ENCODE measurements around the gene TJP1.
A peak's percentile ranks its signal among the peaks of the same experiment; 100 is the strongest.
"Not testable (repeated sequence)": the region's sequence is repeated elsewhere in the genome, so short reads cannot be mapped to it uniquely, and the experiment has no call there.

Gene TJP1

DNA sequence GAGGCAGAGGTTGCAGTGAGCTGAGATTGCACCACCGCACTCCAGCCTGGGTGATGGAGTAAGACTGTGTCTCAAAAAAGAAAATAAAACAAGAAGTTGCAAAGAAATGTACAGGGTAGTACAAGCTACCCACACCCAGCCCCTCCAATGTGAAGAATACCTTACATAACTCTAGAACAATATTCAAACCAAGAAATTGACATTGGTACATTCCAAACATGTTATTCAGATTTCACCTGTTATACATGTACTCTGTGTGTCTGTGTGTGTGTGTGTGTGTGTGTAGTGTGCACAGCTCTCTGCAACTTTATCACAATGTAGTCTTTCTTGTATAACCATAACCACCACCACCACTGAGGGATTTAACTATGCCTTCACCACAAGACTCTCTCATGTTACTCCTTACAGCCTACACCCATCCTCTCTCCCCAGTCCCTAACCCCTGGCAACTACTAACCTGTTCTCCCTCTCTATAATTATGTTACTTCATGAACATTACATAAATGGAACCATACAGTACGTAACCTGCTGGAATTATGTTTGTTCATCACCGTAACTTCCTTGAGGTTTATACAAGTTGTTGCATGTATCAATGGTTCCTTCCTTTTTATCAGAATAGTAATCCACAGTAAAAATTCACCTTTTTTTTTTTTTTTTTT lies 16.2 kb upstream of the TJP1 start:
- no peak for DNase-seq

DNA sequence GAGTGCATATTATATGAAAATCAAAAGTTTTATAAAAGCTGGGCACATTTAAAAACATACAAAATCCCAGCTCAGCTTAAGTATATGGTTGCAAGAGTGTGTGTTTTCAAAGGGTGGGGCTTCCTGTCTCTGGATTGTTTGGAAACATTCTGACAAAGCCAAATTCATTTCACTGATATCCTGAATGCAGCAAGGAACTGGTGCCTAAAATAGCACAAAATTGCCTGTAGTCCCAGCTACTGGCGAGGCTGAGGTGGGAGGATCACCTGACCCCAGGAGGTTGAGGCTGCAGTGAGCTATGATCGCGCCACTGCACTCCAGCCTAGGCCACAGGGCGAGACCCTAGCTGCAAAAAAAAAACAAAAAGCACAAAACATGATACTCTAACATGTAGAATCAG lies 13.0 kb upstream of the TJP1 start:
- no peak for DNase-seq

DNA sequence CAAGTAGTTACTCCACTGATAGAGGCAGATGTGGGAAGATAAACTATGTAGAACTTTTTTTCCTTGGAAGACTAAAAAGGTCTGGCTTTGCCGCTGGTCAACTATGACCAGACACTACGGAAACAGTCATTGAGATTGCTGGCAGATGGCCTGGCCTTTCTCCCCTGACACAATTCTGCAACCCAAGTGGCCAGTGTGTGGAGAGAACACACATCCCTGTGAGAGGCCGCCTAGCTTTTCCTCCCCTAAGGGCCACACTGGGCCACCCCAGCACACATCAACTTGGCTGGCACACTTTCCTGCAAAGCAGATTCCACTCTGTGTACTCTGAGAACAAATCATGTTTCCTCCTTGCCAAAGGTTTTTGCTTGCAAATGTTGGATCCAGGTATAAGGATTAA lies 10.4 kb upstream of the TJP1 start:
- DNase-seq: no peak

DNA sequence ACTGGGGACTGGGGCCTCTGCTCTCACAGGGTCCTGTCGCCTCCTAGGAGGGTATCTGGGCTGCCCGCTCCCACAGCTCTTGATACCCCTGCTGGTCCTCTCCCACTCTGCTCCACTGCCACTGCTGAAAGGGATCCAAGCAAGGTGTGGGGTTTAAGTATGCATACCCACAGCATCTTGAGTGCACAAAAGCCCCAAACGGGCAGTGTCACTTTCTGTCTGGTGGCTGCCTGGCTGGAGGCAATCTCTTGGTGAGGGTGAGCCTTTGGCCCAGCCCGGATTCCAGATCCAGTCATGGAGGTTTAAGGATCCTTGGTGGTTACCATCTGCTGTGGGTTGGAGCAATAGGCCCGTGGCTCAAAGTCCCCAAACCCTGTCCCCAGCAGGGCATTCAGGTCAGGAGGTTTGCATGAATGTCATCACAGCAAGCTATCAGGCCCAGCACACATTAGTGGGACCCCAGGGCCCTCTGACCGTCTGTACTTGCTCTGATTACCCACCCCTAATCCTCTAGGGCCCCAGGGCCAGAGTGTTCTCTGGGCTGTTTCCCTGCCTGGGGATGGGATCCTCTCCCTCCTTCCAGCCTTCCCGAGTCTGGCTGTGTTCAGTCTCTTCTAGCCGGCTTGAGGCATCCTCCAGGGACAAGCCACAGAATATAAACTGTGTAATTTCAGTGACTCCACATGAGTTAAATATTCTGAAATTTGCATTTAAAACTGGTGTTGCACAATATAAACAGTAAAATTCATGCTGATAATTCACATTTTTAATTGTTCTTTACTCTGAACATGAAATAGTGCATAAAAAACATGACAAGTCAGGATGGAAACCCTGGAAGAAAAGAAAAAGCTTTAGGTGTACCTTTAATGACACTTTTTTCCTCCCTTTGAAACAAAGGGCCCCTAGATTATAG lies 4.9 kb upstream of the TJP1 start:
- DNase-seq: no peak

DNA sequence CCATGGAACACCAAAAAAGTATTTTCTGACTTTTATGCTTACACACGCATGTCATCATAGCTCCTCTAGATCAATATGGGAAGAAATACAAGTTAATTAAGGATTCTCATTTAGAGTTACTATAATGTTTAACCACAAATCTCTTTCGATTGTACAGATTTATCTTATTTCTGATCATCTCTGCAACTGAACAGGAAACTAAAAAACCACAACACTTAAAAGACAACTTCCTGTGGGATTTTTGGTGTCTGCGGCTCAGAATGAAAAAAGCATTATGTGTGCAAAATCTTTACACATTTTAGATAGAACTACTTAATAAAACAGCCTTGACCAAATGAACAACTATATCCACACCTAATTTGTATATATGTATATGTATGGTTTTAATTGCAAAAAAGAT lies 3.0 kb upstream of the TJP1 start:
- peak; percentile 53 for DNase-seq

DNA sequence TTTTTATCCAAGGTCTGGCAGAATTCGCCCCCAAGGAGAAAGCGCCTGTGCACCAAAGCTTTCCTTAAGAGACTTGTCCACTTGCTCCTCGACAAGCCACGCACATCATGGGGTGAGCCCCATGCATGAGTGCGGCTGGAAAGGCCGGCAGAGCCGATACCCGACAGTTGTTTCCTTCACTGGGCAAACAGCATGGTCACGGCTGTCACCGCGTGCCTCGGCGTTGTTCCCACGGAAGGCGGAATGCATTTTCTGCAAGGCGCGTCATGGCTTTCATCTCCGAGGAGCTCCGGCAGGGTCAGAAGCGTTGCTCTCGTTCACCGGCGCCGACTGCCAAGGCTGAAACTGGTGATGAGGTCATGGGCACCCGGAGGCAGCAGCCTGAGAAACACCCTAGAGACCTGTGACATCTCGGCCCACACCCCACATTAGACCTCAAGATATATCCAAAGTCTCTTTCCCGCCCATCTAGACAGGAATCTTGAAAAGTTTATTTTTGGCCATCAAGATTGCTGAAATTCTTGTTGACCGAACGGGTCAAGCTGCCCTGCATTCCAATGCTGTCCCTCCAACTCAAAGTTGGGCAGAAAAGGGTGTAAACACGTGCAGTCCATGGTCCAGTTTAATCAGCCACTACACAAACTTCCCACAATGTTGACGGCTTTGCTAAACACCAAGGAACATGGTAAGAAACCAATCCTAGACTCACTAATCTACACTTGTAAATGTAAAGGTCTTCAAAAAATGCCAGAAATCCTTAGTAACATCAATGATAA lies 604 bp upstream of the TJP1 start:
- DNase-seq: peak; percentile 57

DNA sequence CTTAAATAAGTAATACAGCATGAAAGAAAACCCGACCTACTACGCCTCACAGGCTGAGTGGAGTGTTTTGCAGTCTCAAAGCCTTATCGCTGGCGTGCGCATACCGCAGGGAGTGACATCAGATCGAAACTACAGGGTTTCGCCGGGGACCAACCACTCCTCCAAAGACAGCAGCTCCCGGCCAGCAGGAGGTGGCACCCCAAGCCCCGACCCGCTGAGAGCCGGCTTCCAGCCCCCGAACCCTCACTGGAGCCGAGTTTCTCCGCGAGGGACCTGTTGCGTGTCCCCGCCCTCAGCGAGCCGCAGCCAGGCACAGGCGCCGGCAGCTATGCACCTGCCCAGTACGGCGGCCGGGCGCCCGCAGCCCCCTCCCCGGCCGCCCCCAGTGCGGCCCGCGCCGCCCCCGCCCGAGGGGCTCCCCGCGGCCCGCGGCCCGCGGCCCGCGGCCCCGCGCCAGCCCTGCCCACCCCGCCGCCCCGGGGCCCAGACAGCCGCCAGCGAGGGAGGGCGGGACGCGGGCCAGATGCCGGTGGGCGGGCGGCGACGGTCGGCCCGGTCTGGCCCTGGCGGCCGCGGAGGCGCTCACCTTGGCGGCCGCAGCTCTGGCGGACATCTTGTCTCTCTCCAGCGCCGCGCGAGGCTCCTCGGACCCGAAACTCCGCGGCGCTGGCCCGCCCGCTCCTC lies 710 bp downstream of the TJP1 start:
- peak; percentile 72 for DNase-seq

DNA sequence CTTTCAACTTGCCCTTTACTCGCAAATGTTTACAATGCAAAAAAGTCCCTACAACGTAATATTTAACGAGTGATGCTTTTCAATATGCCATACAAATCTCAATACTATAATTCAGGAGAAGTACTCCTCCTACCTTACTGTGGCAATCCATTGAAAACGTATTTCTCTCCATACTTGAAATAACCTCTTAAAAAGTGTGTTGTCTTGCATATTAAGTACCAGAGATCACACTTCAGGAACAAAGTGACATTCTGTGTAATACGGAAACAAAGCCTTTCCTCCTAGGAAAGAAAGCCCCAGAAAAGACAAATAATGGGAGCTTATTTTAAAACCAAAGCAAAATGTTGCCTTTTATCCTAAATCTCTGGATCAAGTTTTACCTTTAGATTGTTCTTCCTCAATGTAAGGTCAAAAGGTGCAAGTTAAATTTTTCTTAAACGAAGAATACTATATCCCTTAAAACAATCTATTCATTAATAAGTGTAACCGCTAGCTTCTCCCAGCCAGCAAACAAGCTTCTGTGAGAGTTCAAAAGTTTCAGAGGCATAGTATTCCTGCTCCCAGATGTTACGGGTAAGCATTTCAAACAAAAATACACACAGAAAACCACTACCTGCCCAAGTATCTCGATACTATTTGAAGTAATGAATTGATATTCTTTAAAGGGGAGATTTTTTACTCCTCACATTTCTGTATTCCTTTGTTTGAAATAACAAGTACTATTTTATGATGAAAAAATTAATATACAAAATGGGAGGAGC lies 1.7 kb downstream of the TJP1 start:
- no peak for DNase-seq

DNA sequence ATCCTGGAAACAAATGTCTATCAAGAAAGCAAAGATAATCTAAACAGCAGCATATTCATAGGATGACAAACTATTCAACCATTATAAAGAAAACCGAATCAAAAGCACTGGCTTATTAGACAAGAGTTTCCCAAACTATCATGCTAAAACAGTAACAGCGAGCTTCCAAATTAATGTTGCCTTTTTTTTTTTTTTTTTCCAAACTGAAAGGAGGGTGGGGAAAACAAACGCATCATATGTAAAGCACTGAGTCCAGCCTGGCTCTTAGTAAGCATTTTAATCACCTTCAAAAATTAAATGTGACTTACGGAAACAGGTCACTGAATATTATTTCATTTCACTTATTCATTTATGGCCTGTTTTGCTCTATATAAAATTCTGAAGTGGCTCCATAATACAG lies 2.3 kb downstream of the TJP1 start:
- no peak for DNase-seq

DNA sequence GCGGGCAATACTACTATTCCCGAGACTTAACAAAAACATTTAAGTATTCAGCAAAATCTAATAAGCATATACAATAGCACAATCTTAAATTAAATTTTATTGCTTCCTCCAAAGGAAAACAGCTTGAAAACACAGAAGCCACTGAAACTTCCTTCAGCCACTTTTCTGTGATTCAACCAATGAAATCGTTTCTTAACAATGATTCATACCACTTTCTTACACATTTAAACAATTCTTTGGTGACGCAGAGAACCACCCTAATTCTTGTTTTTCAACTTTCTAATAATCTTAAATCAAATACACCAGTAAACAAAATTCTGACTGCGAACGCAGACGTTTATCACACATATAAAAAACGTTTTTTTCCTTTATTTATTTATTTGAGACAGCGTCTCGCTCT lies 4.1 kb downstream of the TJP1 start:
- DNase-seq: no peak

DNA sequence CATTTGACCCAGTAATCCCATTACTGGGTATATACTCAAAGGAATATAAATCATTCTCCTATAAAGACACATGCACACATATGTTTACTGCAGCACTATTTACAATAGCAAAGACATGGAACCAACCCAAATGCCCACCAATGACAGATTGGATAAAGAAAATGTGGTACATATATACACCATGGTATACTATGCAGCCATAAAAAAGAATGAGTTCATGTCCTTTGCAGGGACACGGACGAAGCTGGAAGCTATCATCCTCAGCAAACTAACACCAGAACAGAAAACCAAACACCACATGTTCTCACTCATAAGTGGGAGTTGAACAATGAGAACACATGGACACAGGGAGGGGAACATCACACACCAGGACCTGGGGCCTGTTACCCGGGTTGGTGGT lies 4.8 kb downstream of the TJP1 start:
- not testable (repeated sequence) for DNase-seq

DNA sequence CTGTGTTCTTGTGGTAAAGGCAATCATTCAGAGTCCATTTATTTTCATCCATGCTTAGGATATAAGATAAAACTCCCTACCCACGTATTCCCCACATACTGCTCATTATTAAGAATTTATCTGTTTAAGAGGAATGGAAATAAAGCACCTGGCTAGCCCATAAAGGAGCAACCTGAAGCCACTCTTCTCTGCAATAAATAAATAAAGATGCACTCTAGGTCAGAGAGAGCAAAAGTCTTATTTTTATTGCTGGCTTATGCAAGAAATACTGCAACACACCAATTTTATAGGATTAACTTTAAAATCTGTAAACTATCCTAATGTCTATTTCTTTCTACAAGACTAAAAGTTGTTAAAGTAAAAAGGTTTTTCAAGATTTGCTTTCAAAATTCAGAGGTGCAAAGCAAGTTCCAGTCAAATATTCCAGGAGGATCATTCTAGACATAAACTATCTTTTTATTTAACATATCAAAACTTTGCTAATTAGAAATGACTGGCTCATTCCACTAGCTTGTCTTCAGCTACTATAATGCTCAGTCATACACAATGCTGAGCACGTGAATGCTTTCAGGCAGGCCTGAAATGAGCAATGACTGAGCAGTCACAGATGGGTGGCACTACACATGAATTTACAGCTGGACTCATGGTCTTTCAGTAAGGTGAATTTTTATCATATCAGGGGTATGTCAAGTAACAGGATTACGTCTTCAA lies 7.1 kb downstream of the TJP1 start:
- DNase-seq: peak; percentile 23

DNA sequence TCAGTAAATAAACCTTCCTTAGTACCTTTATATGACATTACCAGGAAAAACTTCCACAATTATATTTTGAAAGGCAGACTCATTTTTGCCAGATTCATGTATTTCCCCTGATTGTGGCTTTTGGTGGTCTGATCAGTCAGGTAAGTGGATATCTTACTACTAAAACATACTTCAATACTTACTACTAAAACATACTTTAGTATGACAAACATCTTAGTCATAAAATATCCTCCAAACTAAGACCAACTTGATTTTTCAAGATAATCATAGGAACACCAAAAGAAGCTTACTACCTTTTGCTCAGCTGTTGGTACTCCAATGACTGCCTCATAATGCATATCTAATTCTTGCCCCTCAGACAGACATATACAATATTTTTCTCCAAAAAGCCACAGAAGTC lies 9.3 kb downstream of the TJP1 start:
- DNase-seq: no peak

DNA sequence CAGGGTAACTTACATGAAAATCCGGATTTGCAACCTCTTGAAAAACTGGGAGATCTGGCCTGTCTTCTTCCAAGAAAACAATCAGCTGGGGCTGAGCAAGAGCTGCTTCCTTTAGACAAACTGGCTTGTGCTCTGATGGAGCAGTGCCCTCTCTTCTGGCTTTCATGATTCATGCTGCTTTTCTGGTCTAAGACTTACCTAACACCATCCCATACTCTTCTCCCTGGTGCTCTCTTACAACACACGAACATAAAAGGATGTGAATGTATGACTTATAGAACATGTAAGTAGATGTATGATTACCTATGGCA lies 9.9 kb downstream of the TJP1 start:
- DNase-seq: peak; percentile 35

DNA sequence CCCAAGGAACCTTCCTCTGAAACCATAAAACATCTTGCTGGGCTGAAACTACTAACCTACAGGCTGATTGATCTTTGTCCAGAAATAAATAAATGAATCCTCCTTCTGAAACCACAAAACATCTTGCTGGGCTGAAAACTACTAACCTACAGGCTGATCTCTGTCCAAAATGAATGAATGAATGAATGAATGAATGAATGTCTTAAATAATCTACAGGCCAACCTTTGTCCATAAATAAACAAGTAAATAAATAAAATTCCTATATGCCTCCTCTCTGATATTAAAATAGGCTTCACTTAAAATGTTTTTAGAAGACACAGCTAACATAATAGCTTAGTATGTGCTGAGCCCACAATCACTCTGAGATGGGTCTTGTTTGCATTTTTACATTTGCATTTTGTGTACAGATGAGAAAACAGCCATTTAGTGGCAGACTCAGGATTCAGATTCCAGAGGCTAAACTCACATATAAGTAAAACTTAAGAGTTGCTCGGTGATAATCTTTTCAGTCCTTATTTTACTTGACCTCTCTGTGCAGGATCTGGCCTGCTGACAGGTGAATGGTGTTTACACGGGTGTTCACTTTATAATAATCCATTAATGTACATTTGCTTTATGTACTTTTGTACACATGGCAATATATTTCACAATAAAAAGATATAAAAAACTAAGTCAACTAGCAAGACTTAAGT lies 10.4 kb downstream of the TJP1 start:
- DNase-seq: no peak

DNA sequence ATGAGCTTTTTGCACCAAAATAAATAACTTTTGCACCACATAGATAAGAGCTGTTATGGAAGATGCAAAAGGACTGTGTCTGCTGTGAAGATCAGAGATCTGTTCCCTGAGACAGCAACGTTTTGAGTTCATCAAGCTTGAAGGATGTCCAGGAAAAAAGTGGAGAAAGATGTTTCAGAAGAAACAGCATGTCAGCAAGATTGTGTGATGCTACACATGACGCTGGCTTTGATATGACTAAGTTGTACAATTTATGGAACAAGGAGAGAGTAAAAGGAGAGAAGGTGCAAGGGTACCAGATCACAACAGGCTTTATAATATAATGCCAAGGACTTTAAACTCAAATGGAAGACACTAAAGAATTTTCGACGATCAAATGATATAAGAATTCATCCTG lies 16.6 kb downstream of the TJP1 start:
- no peak for DNase-seq

DNA sequence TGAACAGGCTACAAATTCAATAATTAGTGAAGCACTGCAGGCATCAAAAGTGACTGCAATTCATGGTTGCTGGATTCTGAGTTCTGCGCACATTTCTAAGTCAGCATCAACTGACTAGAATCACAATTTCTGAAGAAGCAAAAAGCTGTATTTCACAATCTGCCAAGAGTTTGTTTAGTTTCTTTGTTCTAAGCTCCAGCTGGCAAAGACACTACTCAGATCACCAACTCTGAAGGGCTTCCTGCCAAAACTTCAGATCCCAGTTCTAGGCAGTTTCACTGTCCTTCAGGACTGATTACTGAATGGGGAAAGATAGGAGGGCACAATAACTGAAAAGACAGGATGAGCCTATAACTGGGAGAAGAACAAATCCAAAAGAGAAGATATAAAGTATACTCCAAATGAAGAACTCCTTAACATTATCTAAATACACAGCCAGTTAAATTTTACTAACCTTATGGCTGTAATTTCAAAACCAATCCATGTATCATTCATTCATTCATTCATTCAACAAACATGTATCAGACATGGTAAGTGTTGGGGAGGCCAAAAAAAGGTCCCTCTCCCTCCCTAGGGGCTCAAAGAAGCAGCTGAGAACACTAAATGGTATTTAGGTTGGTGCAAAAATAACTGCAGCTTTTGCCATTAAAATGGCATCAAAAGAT lies 17.1 kb downstream of the TJP1 start:
- peak; percentile 66 for DNase-seq

DNA sequence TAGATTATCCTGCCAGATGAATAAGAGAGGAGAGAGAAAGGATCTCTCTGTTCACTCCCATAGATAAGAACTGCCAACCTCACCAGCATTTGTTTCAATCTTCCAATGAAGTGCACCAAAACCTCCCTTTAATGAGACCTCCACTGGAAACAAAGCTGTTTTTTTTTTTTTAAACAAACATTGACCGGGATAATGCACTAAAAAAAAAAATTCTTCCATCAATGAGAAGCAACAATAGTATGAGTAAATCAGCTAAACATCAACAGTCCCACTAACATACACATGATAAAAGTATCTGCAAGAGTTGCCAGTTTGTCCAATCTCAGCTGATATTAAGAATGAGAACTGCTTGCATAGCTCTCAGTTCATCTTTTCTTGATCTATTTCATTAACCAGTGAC lies 19.9 kb downstream of the TJP1 start:
- no peak for DNase-seq

DNA sequence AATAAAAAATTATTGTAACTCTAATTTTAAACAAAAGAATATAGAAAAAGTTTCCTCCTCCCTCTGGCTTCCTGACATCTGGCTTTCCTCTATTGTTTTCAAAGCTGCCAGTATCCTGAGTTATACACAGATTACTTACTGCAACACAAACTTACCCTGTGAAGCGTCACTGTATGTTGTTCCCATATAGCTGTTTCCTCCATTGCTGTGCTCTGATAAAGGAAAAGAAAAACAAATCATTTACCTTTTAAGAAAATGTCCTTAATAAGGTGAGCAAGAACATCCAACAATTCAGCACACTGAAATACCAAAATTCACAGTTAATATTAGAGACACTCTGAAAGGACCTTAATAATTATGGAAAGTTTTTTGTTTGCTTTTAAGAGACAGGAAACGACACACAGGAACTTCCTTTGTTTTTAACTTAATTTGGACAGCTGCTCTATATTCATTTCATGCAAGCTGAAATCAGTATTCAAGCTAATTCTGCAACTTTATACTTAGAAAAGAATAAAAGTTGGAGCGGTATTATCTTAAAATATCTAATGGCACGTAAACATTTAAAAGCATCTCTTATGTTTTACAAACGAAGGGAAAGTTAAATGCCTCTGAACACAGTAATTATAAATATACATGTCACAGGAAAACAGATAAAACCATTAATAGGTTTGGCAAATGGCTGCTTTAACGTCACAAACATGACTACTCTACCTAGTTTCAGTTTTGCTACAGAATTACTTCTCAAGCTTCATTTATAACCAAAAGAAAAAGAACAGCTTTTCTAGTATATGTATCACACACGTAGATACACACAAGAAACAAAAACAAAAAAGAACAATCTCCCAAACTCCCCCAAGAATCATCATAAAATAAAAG lies 21.5 kb downstream of the TJP1 start:
- no peak for DNase-seq

DNA sequence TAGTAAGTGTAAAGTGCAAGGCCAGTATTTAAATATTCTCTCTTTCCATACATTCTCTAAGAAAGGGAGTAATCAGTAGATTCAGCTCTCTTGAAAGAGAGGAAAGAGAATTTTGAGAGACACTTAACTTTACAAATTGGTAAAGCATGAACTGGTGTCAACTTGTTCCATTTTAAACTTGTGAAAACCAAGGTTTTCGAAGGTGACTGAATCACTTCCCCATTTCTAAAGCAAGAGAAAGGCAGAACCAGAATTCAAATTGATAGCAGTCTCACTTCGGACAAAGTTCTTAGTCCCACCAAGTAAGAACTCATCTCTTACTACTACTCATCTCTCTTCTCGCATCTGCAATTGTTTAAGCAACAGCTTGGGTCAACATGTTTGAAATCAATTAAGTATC lies 22.4 kb downstream of the TJP1 start:
- DNase-seq: no peak
